Activated CD4-positive, CD25-positive, alpha-beta regulatory T cell (primary cell): Measurements from ENCODE around the gene MVP.
A peak's percentile ranks its signal among the peaks of the same experiment; 100 is the strongest.
"Not testable (repeated sequence)": the region's sequence is repeated elsewhere in the genome, so short reads cannot be mapped to it uniquely, and the experiment has no call there.

ENCODE experiments used
- DNase-seq, 4 experiments: peaks; one replicate each; lab custom pipeline; 2025; lab: John Stamatoyannopoulos, UW

The MVP gene

DNA sequence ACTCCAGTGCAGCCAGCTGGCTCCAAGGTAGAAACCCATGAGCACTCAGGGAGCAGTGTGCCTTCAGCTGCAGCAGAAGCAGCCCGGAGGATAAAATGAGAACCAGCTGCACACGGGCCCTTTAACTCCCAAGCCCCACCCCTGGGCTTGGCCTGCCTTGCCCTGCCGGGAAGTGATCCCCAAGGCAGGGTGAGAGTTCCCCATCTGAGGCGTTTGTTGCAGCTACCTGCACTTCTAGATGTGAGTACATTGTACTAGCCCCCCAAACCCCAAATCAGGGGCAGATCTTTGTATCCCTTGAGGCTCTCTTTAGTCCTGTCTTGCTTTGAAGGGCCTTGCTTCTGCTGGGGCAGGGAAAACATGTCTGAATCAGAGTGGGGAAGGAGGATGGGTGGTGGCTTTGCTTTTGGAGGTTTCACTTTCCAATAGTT lies at the start of gene MVP:
Gene MVP (plus strand): TSS at position 192 of the 431 bp plus-strand sequence. CDS start 10,088 bp downstream, outside the sequence.
- DNase-seq, result peak in 1 of 4 experiments; percentile 37

DNA sequence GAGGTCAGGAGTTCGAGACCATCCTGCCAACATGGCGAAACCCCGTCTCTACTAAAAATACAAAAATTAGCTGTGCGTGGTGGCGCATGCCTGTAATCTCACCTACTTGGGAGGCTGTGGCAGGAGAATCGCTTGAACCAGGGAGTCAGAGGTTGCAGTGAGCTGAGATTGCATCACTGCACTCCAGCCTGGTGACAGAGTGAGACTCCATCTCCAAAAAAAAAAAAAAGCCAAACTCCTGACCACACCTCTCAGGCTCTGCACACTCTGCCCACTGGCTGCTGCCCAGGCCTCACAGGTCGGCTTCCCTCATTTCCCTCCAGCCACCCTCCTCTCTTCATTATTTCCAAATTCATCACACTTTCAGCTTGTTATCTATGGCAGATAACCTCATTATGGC lies 47.9 kb upstream of the MVP start:
- DNase-seq, result not testable (repeated sequence)

DNA sequence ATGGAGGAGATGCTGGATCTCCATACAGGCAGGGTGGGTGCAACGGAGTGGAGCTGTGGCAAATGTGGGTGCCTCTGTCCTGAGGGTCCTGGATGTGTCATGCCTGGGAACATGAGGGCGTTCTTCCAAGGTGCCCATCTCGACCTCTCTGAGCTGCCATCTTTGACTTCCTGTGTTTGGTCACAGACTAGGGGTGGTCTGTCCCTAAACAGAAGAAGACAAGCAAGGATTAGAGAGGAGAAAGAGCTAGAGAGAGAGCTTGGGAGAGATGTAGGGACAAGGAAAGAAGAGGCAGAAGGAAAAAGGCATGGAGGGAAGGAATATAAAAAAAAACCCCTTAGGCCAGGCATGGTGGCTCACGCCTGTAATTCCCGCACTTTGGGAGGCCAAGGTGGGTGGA lies 45.5 kb upstream of the MVP start:
- DNase-seq, result no peak

DNA sequence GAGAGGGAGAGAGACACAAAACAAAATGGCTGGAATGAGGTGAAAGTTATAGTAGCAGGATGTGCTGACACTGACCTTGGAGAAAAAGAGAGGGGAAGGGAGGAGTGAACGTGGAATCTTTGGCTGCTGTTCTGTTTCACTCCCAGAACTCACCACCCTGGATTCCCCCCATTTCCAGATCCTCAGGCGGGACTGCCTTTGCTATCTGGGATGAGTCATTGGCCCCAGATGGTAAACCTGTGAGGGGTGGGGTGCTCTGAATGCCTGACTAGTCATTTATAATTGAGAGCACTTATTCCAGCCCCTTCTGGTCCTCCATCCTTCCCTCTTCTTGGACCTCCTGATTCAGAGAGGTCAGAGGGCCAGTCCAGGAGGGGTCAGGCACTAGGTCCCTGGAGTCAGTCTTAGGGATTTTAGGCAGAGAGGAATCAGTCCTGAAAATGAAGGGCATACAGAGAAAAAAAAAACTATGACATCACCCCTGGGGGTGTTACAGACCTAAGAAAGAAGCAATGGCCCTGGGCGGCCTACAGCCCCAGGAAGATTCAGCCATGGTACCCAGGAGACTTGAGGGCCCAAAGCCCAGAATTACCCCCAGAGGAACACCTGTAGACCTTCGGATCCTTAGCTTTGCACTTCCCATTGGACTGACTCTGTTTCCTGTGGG lies 44.4 kb upstream of the MVP start:
- DNase-seq, result no peak

DNA sequence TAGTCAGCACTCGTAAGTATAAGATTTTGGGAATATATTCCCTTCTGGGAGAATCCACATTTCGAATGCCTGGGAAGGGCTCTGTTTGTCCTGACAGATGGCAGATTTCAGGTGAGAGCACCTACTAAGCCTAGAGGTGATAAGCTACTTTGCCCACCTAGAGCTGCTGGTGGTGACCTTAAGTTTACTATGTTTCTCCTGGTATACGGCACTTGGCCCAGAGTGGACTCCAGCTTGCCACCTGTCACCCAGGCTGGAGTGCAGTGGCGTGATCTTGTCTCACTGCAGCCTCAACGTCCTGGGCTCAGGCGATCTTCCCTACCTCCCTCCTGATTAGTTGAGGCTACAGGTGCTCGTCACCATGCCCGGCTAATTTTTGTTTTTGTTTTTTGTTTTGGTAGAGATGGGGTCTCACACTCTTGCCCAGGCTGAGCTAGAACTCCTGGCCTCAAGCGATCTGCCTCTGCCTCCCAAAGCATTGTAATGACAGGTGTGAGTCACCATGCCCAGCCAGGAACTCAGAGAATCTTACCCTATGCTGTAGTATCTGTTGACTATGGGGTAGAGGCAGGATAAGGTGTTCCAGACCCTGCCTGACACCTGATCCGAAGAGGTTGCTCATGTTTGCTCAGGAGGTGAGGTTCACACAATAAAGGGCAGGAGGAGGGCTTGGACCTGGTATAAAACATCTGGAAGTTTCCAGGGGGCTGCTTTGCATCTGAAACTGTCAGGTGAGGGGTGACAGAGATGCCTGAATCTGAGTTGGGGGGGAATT lies 42.5 kb upstream of the MVP start, which contains the start of gene ZG16:
Gene ZG16 (plus strand): TSS at position 681 of the 775 bp plus-strand sequence. CDS start 1,011 bp downstream, outside the sequence.
- no peak for DNase-seq

DNA sequence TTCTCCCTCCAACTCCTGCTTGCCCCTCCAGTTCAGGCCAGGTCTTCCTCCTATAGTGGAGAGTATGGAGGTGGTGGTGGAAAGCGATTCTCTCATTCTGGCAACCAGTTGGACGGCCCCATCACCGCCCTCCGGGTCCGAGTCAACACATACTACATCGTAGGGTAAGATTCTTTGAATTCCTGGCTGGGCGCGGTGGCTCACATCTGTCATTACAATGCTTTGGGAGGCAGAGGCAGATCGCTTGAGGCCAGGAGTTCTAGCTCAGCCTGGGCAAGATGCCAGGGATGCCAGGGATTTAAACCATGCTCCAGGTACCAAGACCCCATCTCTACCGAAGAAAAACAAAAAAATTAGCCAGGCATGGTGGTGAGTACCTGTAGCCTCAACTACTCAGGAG lies 40.8 kb upstream of the MVP start:
- no peak for DNase-seq

DNA sequence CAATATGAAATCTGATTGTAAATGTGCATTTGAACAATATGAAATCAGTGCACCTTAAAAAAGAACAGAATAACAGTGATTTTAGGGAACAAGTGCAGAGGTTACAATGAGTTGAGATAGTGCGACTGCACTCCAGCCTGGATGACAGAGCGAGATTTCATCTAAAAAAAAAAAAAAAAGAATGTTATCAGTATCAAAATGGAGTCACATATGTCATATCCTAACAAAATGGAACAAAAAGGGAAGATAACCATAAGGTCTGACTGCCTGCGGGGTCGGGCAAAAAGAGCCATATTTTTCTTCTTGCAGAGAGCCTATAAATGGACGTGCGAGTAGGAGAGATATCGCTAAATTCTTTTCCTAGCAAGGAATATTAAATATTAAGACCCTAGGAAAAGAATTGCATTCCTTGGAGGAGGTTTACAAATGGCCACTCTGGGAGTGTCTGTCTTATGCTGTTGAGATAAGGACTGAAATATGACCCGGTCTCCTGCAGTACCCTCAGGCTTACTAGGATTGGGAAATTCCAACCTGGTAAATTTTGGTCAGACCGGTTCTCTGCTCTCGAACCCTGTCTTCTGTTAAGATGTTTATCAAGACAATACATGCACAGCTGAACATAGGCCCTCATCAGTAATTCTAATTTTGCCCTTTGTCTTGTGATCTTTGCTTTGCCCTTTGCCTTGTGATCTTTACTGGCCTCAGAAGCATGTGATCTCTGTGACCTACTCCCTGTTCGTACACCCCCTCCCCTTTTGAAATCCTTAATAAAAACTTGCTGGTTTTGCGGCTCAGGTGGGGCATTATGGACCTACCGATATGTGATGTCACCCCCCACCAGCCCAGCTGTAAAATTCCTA lies 36.9 kb upstream of the MVP start:
- not testable (repeated sequence) for DNase-seq

DNA sequence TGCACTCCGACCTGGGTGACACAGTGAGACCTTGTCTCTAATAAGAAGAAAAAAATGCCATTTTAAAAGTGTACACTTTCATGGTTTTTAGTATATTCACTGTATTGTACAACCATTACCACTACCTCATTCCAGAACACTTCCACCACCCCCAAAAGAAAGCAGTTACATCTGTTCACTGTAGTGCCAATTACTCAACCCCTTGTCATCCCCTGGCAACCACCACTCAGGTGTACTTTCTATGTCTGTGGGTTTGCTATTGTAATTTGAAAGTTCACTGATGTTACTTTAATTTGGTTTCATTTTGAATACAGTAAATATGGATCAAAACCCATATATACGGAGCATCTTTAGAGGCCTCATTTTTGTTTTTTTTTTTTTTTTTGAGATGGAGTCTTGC lies 36.1 kb upstream of the MVP start:
- no peak for DNase-seq

DNA sequence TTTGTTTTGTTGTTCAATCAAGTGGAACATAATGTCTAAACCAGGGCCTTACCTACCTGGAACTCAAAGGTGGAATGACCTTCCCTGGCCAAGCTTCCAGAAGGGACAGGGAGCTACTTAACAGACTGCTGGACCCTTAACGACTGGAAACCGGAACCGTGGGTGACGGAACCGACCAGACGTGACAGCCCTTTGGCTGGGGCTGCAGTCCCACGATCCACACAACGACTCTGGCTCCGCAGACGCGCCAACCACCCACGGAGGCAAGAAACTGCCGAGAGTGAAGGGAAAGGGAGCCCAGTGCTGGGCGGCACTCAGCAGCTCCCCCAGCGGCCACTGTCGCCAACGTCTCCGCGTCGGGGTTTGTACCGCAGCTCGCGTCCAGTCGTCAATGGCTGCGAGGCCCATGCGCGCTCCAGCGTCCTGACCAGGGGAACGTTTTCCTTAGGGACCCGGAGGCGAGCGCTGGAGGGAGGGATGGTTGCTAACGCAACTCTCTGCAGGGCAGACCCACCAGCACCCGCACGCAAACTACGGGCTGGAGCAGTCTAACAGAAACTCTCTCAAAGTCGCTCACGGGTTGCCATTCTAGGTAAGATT lies 35.3 kb upstream of the MVP start:
- DNase-seq, result peak; percentile 47 to 58 (median 56)

DNA sequence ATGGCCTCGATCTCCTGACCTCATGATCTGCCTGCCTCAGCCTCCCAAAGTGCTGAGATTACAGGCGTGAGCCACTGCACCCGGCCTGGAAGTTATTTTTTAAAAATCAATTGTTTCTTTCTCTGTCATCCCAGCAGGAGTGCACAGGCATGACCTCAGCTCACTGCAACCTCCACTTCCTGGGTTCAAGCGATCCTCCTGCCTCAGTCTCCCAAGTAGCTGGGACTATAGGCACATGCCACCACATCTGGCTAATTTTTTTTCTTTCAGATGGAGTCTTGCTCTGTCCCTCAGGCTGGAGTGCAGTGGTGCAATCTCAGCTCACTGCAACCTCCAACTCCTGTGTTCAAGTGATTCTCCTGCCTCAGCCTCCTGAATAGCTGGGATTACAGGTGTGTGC lies 33.1 kb upstream of the MVP start:
- DNase-seq, result not testable (repeated sequence)

DNA sequence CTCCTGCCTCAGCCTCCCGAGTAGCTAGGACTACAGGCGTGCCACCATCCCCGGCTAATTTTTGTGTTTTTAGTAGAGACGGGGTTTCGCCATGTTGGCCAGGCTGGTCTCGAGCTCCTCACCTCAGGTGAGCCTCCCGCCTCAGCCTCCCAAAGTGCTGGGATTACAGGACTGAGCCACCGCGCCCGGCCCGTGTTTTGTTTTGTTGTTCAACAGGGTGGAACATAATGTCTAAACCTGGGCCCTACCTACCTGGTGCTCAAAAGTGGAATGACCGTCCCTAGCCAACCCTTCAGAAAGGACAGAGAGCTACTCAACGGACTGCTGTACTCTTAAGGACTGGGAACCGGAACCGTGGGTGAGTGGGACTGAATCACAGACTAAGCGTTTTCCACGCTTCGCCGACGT lies 30.5 kb upstream of the MVP start:
- no peak for DNase-seq

DNA sequence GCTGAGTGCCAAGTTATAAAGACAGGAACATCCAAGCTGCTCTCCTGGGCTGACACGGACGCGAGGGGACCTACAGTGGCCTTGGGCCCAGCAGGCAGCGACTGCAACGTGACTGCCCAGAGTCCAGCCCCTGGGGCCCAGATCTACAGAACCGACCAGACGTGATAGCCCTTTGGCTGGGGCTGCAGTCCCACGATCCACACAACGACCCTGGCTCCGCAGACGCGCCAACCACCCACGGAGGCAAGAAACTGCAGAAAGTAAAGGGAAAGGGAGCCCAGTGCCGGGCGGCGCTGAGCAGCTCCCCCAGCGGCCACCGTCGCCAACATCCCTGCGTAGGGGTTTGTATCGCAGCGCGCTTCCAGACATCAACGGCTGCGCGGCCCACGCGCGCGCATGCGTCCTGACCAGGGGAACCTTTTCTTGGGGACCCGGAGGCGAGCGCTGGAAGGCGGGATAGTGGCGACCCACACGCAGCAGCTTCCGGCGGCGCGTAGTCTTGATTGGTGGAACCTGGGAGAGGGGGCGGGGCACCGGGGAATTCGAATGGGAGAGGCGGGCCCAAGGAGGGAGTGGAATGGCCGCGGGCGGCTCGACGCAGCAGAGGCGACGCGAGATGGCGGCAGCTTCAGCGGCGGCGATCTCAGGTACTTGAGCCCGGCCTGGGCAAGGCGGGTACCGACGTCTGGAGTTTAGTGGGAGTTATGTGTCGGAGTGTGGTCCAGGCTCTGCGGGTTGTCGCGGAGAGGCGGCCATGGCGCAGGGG lies 29.9 kb upstream of the MVP start, which contains the start of gene KIF22:
Gene KIF22 (plus strand): TSS at position 569 of the 766 bp plus-strand sequence. CDS start 9 bp downstream, at position 578.
- DNase-seq, result peak; percentile 98 to 99 (median 99)

DNA sequence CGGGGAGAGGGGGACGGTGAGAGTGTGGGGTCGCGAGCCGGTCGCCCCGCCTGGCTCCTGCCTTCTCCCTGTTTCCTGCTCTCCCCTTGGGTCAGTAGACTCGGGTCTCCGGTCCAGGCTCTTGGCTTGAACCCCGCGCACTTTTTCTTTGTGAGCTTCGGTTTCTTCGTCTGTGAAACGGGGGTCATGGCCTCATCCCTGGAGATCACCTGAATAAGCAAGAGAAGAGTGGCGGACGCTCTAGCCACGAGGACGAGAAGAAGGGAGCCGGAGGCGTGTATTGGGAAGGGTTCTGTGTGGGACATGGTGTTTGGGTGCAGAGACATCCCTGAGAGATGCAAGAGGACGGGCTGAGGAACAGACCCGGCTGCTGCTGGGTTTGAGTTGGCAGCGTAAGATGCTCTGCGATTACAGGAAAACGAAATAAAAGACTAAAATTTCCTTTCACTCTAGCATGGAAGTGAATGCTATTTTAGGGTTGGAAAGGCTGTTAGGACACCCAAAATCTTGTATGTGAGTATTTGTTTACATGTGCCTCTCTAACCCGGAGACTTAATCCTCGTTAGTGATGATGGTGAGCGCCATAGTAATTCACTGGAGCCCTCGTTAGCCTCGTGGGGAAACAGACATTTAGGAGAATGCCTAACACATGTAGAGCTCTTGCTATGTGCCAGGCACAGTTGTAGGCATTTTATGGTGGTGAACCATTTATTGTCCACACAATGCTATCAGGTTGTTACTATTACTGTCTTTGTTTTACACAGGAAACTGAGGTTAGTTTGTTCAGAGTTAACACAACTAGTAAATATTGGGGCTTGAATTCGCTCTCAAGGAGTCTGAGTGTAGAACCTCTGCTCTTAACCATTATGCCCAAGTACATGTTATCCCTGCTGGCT lies 29.1 kb upstream of the MVP start:
- no peak for DNase-seq

DNA sequence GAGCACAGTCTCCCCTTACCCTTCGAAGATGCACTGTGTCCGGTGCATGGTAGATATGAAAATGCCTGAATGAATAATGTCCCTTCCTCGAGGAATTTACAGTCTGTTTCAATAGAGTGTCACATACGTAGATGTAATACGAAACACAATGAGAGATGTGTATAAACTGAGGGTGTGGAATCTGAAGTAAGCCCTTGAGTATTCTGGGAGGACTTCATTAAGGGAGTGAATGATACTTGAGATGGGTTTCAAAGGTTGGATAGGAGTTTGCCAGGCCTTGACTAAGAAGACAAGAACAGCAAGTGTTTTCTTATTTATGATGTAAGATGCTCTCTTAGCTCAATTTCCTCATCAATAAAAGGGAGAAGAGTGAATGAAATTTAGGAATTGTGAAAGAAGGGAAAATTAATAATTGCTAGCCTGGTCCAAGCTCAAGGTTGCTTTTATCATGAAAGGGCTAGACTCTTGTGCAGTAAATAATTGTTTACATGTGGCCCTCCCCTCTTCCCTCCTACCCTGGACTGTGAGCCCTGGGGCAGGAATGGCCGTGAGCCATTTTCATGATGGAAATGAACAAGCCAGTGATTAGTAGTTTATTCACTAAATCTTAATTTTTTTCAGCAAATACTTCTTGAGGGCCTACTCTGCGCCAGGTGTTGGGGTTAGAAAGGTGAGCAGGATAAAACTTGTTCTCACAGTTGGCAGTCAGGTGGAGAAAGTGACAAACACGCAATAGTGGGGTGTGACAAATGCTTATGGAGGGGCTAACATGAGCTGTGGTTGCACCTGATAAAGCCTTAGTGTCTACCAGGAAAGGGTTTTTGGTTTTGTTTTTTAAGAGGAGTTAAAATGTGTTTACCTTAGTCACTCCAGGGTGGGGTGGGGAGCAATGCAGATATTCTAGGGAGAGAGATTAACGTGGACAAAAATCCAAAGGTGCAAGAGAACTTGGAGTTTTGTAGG lies 28.1 kb upstream of the MVP start:
- no peak for DNase-seq

DNA sequence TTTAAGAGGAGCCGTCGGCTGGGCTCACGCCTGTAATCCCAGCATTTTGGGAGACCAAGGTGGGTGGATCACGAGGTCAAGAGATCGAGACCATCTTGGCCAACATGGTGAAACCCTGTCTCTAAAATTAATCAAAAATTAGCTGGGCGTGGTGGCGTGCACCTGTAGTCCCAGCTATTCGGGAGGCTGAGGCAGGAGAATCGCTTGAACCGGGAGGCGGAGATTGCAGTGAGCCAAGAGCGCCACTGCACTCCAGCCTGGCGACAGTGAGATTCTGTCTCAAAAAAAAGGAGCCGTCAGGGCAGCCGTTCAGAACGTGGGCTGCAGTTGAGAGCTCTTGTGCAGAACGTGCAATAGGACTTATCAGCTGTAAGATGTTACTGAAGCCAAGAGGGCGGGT lies 27.1 kb upstream of the MVP start:
- not testable (repeated sequence) for DNase-seq

DNA sequence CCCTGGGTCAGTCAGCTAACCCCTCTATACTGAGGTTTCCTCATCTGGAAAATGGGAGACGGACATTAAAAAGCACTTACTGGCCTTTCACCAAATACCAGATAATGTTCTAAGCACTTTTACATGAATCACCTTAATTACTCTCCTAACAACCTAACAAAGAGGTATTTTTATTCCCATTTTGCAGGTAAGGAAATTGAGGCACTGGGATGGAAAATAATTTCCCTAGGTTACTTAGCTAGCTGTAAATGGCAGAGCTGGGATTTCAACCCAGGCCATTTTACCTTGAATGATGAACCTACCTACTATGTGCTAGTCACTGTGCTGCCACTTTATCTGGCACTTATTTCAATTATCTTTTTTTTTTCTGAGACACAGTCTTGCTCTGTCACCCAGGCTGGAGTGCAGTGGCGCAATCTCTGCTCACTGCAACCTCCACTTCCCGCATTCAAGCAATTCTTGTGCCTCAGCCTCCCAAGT lies 26.0 kb upstream of the MVP start:
- no peak for DNase-seq

DNA sequence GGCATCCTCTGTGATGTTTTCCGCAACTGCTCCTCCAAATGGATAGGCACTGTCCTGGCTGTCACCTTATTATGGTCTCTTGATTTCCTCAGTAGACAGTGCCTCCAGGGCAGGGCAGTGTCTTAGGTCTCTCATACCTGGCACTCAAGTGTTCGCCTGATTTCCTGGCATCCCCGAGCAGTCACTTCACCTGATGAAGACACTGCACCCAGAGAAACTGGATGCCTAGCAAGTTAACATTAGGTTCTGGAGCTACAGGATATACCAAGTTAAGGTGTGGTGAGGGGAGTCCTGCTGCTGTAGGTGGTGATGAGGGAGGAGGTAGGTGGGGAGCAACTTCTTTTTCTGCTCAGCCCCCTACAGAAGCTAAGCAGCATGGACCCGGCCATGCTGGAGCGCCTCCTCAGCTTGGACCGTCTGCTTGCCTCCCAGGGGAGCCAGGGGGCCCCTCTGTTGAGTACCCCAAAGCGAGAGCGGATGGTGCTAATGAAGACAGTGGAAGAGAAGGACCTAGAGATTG lies 17.8 kb upstream of the MVP start:
- DNase-seq, result no peak

DNA sequence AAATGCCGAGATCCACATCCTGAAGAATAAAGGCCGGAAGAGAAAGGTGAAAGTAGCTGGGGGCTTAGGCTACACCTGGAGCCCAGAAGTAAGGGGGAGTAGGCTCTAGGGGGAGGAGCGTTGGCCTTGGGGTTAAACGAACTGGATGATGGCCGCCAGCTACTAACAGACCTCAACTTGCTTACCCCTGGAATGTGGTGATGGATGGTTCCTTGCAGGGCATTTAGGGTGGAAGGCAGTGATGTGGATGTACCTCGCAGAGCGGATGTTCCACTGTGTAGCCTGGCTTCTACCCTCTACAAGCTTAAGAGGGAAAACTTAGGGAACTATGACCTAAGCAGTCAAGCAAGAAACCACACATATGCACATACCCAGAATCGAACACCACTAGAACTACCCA lies 16.2 kb upstream of the MVP start:
- DNase-seq, result no peak
